HEK293 (cell line): ENCODE measurements around the gene PMF1.
A peak's percentile ranks its signal among the peaks of the same experiment; 100 is the strongest.

Experiments
- CTCF ChIA-PET: fragments of 350-600 bp; formaldehyde crosslinking; extraction: SDS; loops from one replicate; lab custom pipeline; 2021; ENCODE audit warnings: antibody characterized with exemption; lab: Yijun Ruan, JAX
- POLR2A ChIA-PET: fragments of 300-600 bp; formaldehyde crosslinking; extraction: SDS; loops from one replicate; lab custom pipeline; 2020; ENCODE audit warnings: antibody characterized with exemption, inconsistent platforms; lab: Yijun Ruan, JAX
- H3K27ac ChIP-seq: fragments of 200-500 bp; sonication (Bioruptor generic); 2 replicates; pipeline ENCODE4 v1.5.1; 2014; ENCODE audit warnings: low read depth, low read length, control low read depth, inconsistent platforms; ENCODE audit errors: extremely low read depth
- H3K36me3 ChIP-seq, 2 experiments: fragments of 200-500 bp in 1 of 2; sonication (Bioruptor generic) in 1 of 2; 1 replicate in 1 of 2; 2 replicates in 1 of 2; pipeline ENCODE4 v1.5.1; 2014 to 2017; ENCODE audit warnings: inconsistent platforms in 2 of 2, low read length in 2 of 2; ENCODE audit not compliant: control insufficient read depth in 2 of 2, insufficient read depth in 1 of 2
- H3K4me1 ChIP-seq: fragments of 200-500 bp; sonication (Bioruptor generic); 2 replicates; pipeline ENCODE4 v1.5.1; 2014; ENCODE audit warnings: mild to moderate bottlenecking, low read length, inconsistent platforms; ENCODE audit not compliant: control insufficient read depth, insufficient read depth
- H3K4me3 ChIP-seq: 2 replicates; pipeline ENCODE4 v1.5.1; 2011; ENCODE audit warnings: low read depth, mild to moderate bottlenecking, control low read depth, low read length, moderate library complexity
- H3K9me3 ChIP-seq: fragments of 200-500 bp; sonication (Bioruptor generic); 2 replicates; pipeline ENCODE4 v1.5.1; 2014; ENCODE audit warnings: low read depth, low read length, inconsistent platforms; ENCODE audit not compliant: control insufficient read depth, insufficient read depth
- EGR2 ChIP-seq: fragments of 450-650 bp; formaldehyde crosslinking; IDR thresholded peaks from 2 replicates; pipeline ENCODE4 v1.5.1; 2016; ENCODE audit warnings: low read depth, missing biosample characterization, missing genetic modification characterization
- HOXA7 ChIP-seq: sonication (generic); formaldehyde crosslinking; IDR thresholded peaks from 2 replicates; pipeline ENCODE4 v1.8.1; 2022; ENCODE audit warnings: missing genetic modification reagents, borderline replicate concordance
- KLF17 ChIP-seq: fragments of 450-650 bp; formaldehyde crosslinking; IDR thresholded peaks from 2 replicates; pipeline ENCODE4 v1.5.1; 2016; ENCODE audit warnings: missing biosample characterization, missing genetic modification characterization
- KLF7 ChIP-seq: fragments of 450-650 bp; formaldehyde crosslinking; IDR thresholded peaks from 2 replicates; pipeline ENCODE4 v1.5.1; 2016; ENCODE audit warnings: missing biosample characterization, missing genetic modification characterization, borderline replicate concordance
- KLF9 ChIP-seq: fragments of 450-650 bp; formaldehyde crosslinking; IDR thresholded peaks from 2 replicates; pipeline ENCODE4 v1.5.1; 2016; ENCODE audit warnings: missing biosample characterization, missing genetic modification characterization, low read depth
- PATZ1 ChIP-seq: fragments of 450-650 bp; formaldehyde crosslinking; IDR thresholded peaks from 2 replicates; pipeline ENCODE4 v1.5.1; 2016; ENCODE audit warnings: missing biosample characterization, missing genetic modification characterization
- WT1 ChIP-seq: fragments of 450-650 bp; formaldehyde crosslinking; IDR thresholded peaks from 2 replicates; pipeline ENCODE4 v1.5.1; 2016; ENCODE audit warnings: missing biosample characterization, missing genetic modification characterization
- ZBTB20 ChIP-seq: fragments of 450-650 bp; formaldehyde crosslinking; IDR thresholded peaks from 2 replicates; pipeline ENCODE4 v1.5.1; 2016; ENCODE audit warnings: missing biosample characterization, missing genetic modification characterization
- ZNF121 ChIP-seq: fragments of 450-650 bp; formaldehyde crosslinking; IDR thresholded peaks from 2 replicates; pipeline ENCODE4 v1.5.1; 2016; ENCODE audit warnings: missing biosample characterization, missing genetic modification characterization
- ZNF169 ChIP-seq: fragments of 450-650 bp; formaldehyde crosslinking; IDR thresholded peaks from 2 replicates; pipeline ENCODE4 v1.5.1; 2016; ENCODE audit warnings: missing biosample characterization, missing genetic modification characterization
- ZNF174 ChIP-seq: fragments of 450-650 bp; formaldehyde crosslinking; IDR thresholded peaks from 2 replicates; pipeline ENCODE4 v1.5.0; 2017; ENCODE audit warnings: missing biosample characterization, mild to moderate bottlenecking, missing genetic modification characterization
- ZNF19 ChIP-seq: fragments of 450-650 bp; formaldehyde crosslinking; IDR thresholded peaks from 2 replicates; pipeline ENCODE4; 2016; ENCODE audit warnings: missing biosample characterization, missing genetic modification characterization, low read depth
- ZNF211 ChIP-seq: fragments of 450-650 bp; formaldehyde crosslinking; IDR thresholded peaks from 2 replicates; pipeline ENCODE4 v1.5.1; 2016; ENCODE audit warnings: low read depth, missing biosample characterization, missing genetic modification characterization
- ZNF214 ChIP-seq: fragments of 450-650 bp; formaldehyde crosslinking; IDR thresholded peaks from 2 replicates; pipeline ENCODE4 v1.5.1; 2017; ENCODE audit warnings: missing biosample characterization, mild to moderate bottlenecking, missing genetic modification characterization, borderline replicate concordance
- ZNF354C ChIP-seq: fragments of 450-650 bp; formaldehyde crosslinking; IDR thresholded peaks from 2 replicates; pipeline ENCODE4 v1.5.1; 2016; ENCODE audit warnings: missing biosample characterization, missing genetic modification characterization, low read depth, borderline replicate concordance
- ZNF571 ChIP-seq: fragments of 450-650 bp; formaldehyde crosslinking; IDR thresholded peaks from 2 replicates; pipeline ENCODE4 v1.5.0; 2017; ENCODE audit warnings: missing biosample characterization, missing genetic modification characterization
- ZNF600 ChIP-seq: fragments of 450-650 bp; formaldehyde crosslinking; IDR thresholded peaks from 2 replicates; pipeline ENCODE4 v1.5.1; 2016; ENCODE audit warnings: missing biosample characterization, missing genetic modification characterization
- ZNF623 ChIP-seq: fragments of 450-650 bp; formaldehyde crosslinking; IDR thresholded peaks from 2 replicates; pipeline ENCODE4 v1.5.1; 2016; ENCODE audit warnings: missing biosample characterization, missing genetic modification characterization
- ZNF768 ChIP-seq: fragments of 450-650 bp; formaldehyde crosslinking; IDR thresholded peaks from 2 replicates; pipeline ENCODE4 v1.5.1; 2018; ENCODE audit warnings: missing biosample characterization, mild to moderate bottlenecking, missing genetic modification characterization
- ZNF837 ChIP-seq: fragments of 450-650 bp; formaldehyde crosslinking; IDR thresholded peaks from 2 replicates; pipeline ENCODE4 v1.5.1; 2016; ENCODE audit warnings: missing biosample characterization, missing genetic modification characterization
- TF ChIP-seq, protein P1 (sequence below): fragments of 450-650 bp; formaldehyde crosslinking; IDR thresholded peaks from 2 replicates; pipeline ENCODE4 v1.5.1; 2016; ENCODE audit warnings: missing biosample characterization, missing genetic modification characterization
- TF ChIP-seq, protein P2 (sequence below): fragments of 450-650 bp; formaldehyde crosslinking; IDR thresholded peaks from 2 replicates; pipeline ENCODE4 v1.5.1; 2016; ENCODE audit warnings: missing biosample characterization, missing genetic modification characterization
- TF ChIP-seq, protein P3 (sequence below): fragments of 450-650 bp; formaldehyde crosslinking; IDR thresholded peaks from 2 replicates; pipeline ENCODE4 v1.5.0; 2017; ENCODE audit warnings: missing biosample characterization, missing genetic modification characterization, borderline replicate concordance

PMF1 gene

DNA sequence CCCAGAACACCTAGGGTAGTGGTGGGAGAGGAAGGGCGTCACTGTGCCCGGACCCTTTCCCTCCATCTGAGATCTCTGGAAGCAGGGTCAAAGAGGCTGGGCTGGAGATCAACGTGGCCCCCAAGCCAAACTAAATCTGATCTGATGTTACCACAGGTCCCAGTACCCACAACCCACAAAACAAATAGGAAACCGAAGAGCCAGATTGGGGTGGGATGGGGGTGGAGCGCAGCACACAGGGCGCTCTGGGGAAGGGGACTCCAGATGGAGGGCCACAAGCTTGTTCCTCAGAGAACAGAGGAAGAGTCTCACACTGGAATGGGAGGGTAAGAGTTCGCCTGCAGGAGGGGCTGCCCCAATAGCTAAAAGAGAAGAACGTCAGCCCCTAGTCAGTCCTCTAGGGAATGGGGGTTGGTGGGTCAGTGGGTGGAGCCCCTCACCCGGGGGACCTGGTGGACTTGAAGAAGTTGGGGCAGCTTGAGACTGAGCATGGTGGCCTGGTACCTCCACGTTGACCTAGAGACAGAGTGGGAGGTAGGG lies 33.5 kb downstream of the PMF1 start (continued):
- TF ChIP-seq, protein P1, sequence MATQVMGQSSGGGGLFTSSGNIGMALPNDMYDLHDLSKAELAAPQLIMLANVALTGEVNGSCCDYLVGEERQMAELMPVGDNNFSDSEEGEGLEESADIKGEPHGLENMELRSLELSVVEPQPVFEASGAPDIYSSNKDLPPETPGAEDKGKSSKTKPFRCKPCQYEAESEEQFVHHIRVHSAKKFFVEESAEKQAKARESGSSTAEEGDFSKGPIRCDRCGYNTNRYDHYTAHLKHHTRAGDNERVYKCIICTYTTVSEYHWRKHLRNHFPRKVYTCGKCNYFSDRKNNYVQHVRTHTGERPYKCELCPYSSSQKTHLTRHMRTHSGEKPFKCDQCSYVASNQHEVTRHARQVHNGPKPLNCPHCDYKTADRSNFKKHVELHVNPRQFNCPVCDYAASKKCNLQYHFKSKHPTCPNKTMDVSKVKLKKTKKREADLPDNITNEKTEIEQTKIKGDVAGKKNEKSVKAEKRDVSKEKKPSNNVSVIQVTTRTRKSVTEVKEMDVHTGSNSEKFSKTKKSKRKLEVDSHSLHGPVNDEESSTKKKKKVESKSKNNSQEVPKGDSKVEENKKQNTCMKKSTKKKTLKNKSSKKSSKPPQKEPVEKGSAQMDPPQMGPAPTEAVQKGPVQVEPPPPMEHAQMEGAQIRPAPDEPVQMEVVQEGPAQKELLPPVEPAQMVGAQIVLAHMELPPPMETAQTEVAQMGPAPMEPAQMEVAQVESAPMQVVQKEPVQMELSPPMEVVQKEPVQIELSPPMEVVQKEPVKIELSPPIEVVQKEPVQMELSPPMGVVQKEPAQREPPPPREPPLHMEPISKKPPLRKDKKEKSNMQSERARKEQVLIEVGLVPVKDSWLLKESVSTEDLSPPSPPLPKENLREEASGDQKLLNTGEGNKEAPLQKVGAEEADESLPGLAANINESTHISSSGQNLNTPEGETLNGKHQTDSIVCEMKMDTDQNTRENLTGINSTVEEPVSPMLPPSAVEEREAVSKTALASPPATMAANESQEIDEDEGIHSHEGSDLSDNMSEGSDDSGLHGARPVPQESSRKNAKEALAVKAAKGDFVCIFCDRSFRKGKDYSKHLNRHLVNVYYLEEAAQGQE (tag by site-specific recombination), result no peak
- TF ChIP-seq ZNF571 (tag by site-specific recombination) (no peak), PATZ1 (tag by site-specific recombination) (peak; percentile 30; the same call in 1 of the 2 replicates), KLF9 (tag by site-specific recombination) (no peak), ZNF169 (no peak), HOXA7 (CRISPR knock-in tag) (no peak), ZNF121 (no peak), ZBTB20 (no peak), ZNF19 (tag by site-specific recombination) (no peak), ZNF354C (tag by site-specific recombination) (no peak)
- TF ChIP-seq, protein P2, sequence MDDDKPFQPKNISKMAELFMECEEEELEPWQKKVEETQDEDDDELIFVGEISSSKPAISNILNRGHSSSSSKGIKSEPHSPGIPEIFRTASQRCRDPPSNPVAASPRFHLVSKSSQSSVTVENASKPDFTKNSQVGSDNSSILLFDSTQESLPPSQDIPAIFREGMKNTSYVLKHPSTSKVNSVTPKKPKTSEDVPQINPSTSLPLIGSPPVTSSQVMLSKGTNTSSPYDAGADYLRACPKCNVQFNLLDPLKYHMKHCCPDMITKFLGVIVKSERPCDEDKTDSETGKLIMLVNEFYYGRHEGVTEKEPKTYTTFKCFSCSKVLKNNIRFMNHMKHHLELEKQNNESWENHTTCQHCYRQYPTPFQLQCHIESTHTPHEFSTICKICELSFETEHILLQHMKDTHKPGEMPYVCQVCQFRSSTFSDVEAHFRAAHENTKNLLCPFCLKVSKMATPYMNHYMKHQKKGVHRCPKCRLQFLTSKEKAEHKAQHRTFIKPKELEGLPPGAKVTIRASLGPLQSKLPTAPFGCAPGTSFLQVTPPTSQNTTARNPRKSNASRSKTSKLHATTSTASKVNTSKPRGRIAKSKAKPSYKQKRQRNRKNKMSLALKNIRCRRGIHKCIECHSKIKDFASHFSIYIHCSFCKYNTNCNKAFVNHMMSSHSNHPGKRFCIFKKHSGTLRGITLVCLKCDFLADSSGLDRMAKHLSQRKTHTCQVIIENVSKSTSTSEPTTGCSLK (tag by site-specific recombination), result no peak
- TF ChIP-seq, all 188 proteins: peak for 3

DNA sequence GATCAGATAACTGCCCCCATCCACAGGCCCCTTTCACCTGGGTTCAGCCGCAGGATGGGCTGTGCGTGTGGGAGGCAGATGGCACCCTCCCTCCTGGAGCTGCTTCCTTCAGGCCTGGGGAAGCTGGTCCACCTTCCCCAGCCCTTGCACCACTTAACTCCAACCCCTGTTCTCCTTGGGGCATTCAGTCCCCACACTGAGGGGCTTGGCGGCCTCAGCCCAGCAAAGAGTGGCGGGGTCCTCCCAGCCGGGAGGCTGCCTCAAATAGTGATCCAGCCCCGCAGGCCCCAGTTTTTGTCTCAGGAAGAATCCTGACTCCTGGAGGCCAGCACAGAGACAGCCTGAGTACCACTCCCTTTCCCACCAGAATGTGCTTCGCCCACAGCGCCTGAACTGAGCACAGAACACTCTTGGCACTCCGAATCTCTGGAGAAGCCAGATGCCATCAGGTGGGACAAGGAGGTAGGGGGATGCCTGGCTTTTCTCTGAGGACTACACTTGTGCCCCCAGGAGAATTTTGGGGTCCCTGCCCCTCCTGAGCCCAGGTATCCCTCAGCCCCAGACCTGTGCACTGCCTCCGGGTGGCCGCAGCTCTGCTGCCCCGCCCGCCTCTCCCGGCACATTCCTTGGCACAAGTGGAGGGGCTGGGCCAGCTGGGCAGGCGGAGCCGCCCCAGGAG lies 34.1 kb downstream of the PMF1 start:
- no peak overlapping the region for H3K4me3 ChIP-seq
- POLR2A ChIA-PET, result interaction anchor here (0.8 kb wide), 1 partner anchor 34 kb away, joined by 5 read pairs; the partner anchor contains the start of gene PMF1
- CTCF ChIA-PET, result interaction anchor here (0.6 kb wide), 1 partner anchor 36 kb away, joined by 4 read pairs; the partner anchor contains the start of gene SMG5
- H3K27ac ChIP-seq, result no peak overlapping the region
- H3K4me1 ChIP-seq, result no peaks in the 10 kb centered on the region
- no peaks in the 10 kb centered on the region for H3K9me3 ChIP-seq
- H3K36me3 ChIP-seq, result peaks cover 0 to 39% of the 10 kb centered on the region in 2 experiments; a peak in 1 of 3 replicates
- 0 out of 2 replicates have a peak, but pooled peaks have one; percentile 1 for TF ChIP-seq KLF17 (tag by site-specific recombination)
- no peak for TF ChIP-seq ZNF174 (tag by site-specific recombination)
- no peak for TF ChIP-seq ZNF214 (tag by site-specific recombination)
- peak; percentile 28; the same call in 1 of the 2 replicates for TF ChIP-seq KLF9 (tag by site-specific recombination)
- TF ChIP-seq EGR2 (tag by site-specific recombination), result 0 out of 2 replicates have a peak, but pooled peaks have one; percentile 23
- TF ChIP-seq ZNF768 (tag by site-specific recombination), result no peak
- TF ChIP-seq ZNF600 (tag by site-specific recombination), result peak; percentile 86
- no peak for TF ChIP-seq ZNF837 (tag by site-specific recombination)
- TF ChIP-seq ZNF211 (tag by site-specific recombination), result no peak
- TF ChIP-seq ZNF623 (tag by site-specific recombination), result no peak
- TF ChIP-seq, protein P3, sequence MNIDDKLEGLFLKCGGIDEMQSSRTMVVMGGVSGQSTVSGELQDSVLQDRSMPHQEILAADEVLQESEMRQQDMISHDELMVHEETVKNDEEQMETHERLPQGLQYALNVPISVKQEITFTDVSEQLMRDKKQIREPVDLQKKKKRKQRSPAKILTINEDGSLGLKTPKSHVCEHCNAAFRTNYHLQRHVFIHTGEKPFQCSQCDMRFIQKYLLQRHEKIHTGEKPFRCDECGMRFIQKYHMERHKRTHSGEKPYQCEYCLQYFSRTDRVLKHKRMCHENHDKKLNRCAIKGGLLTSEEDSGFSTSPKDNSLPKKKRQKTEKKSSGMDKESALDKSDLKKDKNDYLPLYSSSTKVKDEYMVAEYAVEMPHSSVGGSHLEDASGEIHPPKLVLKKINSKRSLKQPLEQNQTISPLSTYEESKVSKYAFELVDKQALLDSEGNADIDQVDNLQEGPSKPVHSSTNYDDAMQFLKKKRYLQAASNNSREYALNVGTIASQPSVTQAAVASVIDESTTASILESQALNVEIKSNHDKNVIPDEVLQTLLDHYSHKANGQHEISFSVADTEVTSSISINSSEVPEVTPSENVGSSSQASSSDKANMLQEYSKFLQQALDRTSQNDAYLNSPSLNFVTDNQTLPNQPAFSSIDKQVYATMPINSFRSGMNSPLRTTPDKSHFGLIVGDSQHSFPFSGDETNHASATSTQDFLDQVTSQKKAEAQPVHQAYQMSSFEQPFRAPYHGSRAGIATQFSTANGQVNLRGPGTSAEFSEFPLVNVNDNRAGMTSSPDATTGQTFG (tag by site-specific recombination), result no peak
- no peak for TF ChIP-seq WT1
- TF ChIP-seq KLF7 (tag by site-specific recombination), result 0 out of 2 replicates have a peak, but pooled peaks have one; percentile 56
